ENCODE results near the gene PXDN. TPM values are rescaled to one million over a fixed set of nuclear protein-coding genes. Genes with fewer than 3 reads are reported as not detected.
A peak's percentile ranks its signal among the peaks of the same experiment; 100 is the strongest.

The PXDN gene
- total and polyA plus RNA-seq, 2 of the 4 experiments (the other 2 are of a cell fraction): 153 to 332 TPM

GRCh38 chr2:1769703-1770422 is 25.5 kb upstream of the PXDN start (continued):
- TF ChIP-seq RFX5 (IDR thresholded peaks at IDR 0.05; ENCODE audit: low read depth, low read length): no peak
- TF ChIP-seq BHLHE40 (IDR thresholded peaks at IDR 0.05; ENCODE audit: low read depth, low read length): no peak

GRCh38 chr2:1767939-1768691 is 23.8 kb upstream of the PXDN start:
- no peak overlapping the region for H3K14ac ChIP-seq (replicated peaks; ENCODE audit: low read depth, low read length)
- intact Hi-C loops (cut with micrococcal nuclease) (no loop called here), dilution Hi-C loops (cut with HindIII; ENCODE audit: low sequenced_read_pairs, unreplicated experiment) (no loop called here), in situ Hi-C loops (cut with MboI; ENCODE audit: low sequenced_read_pairs) (loop anchor here (25.0 kb wide), 1 partner anchor 181 kb away; no protein-coding TSS in a partner anchor)
- no peaks in the 10 kb centered on the region for H3K9me3 ChIP-seq (ENCODE audit: control insufficient read depth, insufficient read depth, low read length)
- H2BK5ac ChIP-seq (ENCODE audit: low read depth, low read length, poor library complexity, severe bottlenecking): no peak overlapping the region
- no peak overlapping the region for H2AFZ ChIP-seq (replicated peaks; ENCODE audit: low read length, poor library complexity)
- no peak overlapping the region for H3K23ac ChIP-seq (ENCODE audit: low read depth, low read length)
- H2AK5ac ChIP-seq (ENCODE audit: low read depth, low read length): no peak overlapping the region
- H4K5ac ChIP-seq (ENCODE audit: low read depth, low read length): no peak overlapping the region
- H3K18ac ChIP-seq (ENCODE audit: low read depth, low read length): no peak overlapping the region
- H3K9me1 ChIP-seq (ENCODE audit: insufficient read depth, low read length): no peaks in the 10 kb centered on the region
- H3K27ac ChIP-seq (ENCODE audit: insufficient read depth, low read length): no peak overlapping the region
- H4K20me1 ChIP-seq (ENCODE audit: insufficient read depth, low read length): no peaks in the 10 kb centered on the region; the same call in 1 of the 2 replicates
- H3K56ac ChIP-seq (ENCODE audit: extremely low read depth, insufficient read depth, low read length): no peak overlapping the region
- TF ChIP-seq MAFK (IDR thresholded peaks at IDR 0.05; ENCODE audit: low read depth, low read length): no peak
- TF ChIP-seq FOS (IDR thresholded peaks at IDR 0.05; ENCODE audit: low read depth, low read length): no peak
- H3K79me1 ChIP-seq (ENCODE audit: low read depth in 1 of 2, low read length in 2 of 2): no peaks in the 10 kb centered on the region
- H4K91ac ChIP-seq (ENCODE audit: insufficient read depth, low read depth, low read length): no peak overlapping the region
- POLR2A ChIA-PET (ENCODE audit: unreplicated experiment): no interaction called here
- H3K9ac ChIP-seq (ENCODE audit: low read depth, low read length): no peak overlapping the region
- no TSS peak for BruUV-seq (replicated peaks)
- peak overlapping the region; percentile 27; the same call in 1 of the 2 replicates for H3K4ac ChIP-seq (ENCODE audit: low read depth, low read length)
- H4K8ac ChIP-seq (ENCODE audit: low read depth in 2 of 2, low read length in 2 of 2): no peak overlapping the region
- H3K27me3 ChIP-seq (ENCODE audit: control insufficient read depth, insufficient read depth, low read length): peaks cover 3% of the 10 kb centered on the region; the same call in 1 of the 2 replicates
- no peak overlapping the region for H3K4me3 ChIP-seq (ENCODE audit: insufficient read depth, low read depth, low read length)
- H2BK15ac ChIP-seq (ENCODE audit: low read depth, low read length): no peak overlapping the region
- no peaks in the 10 kb centered on the region for H3K4me1 ChIP-seq (ENCODE audit: control insufficient read depth, insufficient read depth, low read length)
- no peaks in the 10 kb centered on the region for H3K36me3 ChIP-seq (ENCODE audit: control insufficient read depth, insufficient read depth, low read length)
- CTCF ChIA-PET: interaction anchor here (0.5 to 2.2 kb wide), 4 partner anchors 11 to 218 kb away, joined by 3 to 8 read pairs (median 4); no protein-coding TSS in a partner anchor
- no peak overlapping the region for H3K4me2 ChIP-seq (ENCODE audit: low read depth, low read length)
- DNase-seq (no peak), ATAC-seq (ENCODE audit: low read depth) (no peak)
- no peak overlapping the region for H2BK20ac ChIP-seq (ENCODE audit: low read depth, low read length)
- WGBS, 2 experiments (ENCODE audit: extremely low coverage in 2 of 2, insufficient read length in 1 of 2): 90% methylated on average over 8 of the region's 23 CpGs; no CpG with 5 or more reads in 1 of the 2 experiments
- H2BK120ac ChIP-seq (ENCODE audit: low read depth, low read length): no peak overlapping the region
- H2AK9ac ChIP-seq (replicated peaks; ENCODE audit: low read depth, low read length, poor library complexity): no peak overlapping the region
